Effector memory CD4-positive, alpha-beta T cell (primary cell): ENCODE measurements around the gene RALGPS2.

ENCODE experiments used
- DNase-seq, 3 donors: peaks; one replicate each; pipeline ENCODE4 v3.0.0-alpha.2; 2020
- H3K27ac ChIP-seq: 2 replicates; pipeline ENCODE4 v1.7.0; 2013; ENCODE audit warnings: mild to moderate bottlenecking, low read length, moderate library complexity; ENCODE audit not compliant: insufficient read depth, poor library complexity, severe bottlenecking
- H3K27me3 ChIP-seq: replicated peaks from 2 replicates; pipeline ENCODE4 v1.7.0; 2013; ENCODE audit warnings: mild to moderate bottlenecking, low read length; ENCODE audit not compliant: insufficient read depth, control insufficient read depth, poor library complexity, severe bottlenecking
- H3K36me3 ChIP-seq: 2 replicates; pipeline ENCODE4 v1.7.0; 2013; ENCODE audit warnings: mild to moderate bottlenecking, low read length, moderate library complexity; ENCODE audit not compliant: control insufficient read depth, insufficient read depth
- H3K4me1 ChIP-seq: 2 replicates; pipeline ENCODE4 v1.7.0; 2013; ENCODE audit warnings: low read length, mild to moderate bottlenecking; ENCODE audit not compliant: control insufficient read depth, insufficient read depth, poor library complexity, severe bottlenecking
- H3K4me3 ChIP-seq: 2 replicates; pipeline ENCODE4 v1.7.0; 2013; ENCODE audit warnings: low read length, low read depth, mild to moderate bottlenecking; ENCODE audit not compliant: insufficient read depth, poor library complexity, severe bottlenecking
- H3K9me3 ChIP-seq: 2 replicates; pipeline ENCODE4 v1.7.0; 2013; ENCODE audit warnings: mild to moderate bottlenecking, low read length, moderate library complexity; ENCODE audit not compliant: control insufficient read depth

The RALGPS2 gene

DNA sequence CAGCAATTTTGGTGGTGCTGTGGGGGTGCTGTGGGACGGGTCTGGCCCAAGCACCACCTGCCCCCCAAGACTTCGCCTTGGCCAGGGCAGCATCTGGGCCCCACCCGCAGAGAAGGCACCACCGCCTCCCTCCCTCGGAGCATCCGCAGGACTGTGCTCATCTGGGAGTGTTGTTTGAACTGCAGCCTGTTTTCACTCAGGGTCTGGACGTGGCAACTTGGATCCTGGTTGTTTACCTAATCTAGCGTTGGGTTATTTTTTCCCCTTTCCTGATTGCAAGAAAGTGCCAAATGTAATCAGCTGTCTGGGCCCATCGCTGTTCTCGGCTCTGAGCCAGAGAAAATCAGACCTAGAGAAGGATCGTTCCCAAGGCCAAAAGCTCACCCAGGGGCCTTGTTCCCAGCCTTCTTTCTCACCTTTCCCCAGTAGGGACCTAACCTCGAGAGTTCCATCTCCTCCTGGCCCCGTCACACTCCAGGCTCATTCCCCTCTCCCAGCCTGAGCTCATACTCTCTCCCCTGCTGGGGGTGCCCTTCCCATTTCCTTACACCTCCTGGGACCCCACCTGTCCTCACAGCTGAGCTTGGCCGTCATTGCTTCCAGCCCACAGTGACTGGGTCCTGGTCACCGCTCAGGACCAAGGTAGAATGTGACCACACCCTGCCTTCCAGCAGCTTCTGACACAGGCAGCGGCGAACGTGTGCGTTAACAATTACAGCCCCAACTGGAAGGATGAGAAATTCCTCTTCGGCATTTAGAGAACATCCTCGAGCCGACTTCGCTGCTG, 228.7 kb downstream of the RALGPS2 start:
- no peak overlapping the region for H3K27ac ChIP-seq
- no peaks in the 10 kb centered on the region for H3K27me3 ChIP-seq
- H3K4me3 ChIP-seq, result no peak overlapping the region
- H3K36me3 ChIP-seq, result no peaks in the 10 kb centered on the region
- no peak for DNase-seq
- no peaks in the 10 kb centered on the region for H3K4me1 ChIP-seq
- no peaks in the 10 kb centered on the region for H3K9me3 ChIP-seq

DNA sequence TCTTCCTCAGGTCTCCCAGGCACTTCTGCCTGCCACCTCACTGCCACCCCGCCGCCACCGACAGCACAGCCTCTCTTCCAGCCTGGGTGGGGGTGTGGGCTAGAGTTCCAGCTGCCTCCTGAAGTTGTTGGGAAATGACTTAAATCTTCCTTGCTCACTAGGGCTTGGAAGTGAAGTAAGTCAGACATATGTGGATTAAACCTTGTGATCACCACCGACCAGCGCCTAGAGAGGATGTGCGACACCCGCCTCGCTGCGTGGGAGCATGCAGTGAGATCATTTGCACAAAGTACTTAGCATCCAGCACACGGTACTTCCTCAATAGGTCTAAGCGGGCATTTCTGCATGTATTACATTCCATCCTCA, 229.3 kb downstream of the RALGPS2 start:
- Histone ChIP-seq H3K36me3 (no peaks in the 10 kb centered on the region), H3K4me1 (no peaks in the 10 kb centered on the region), H3K27me3 (no peaks in the 10 kb centered on the region), H3K4me3 (no peak overlapping the region), H3K9me3 (no peaks in the 10 kb centered on the region), H3K27ac (no peak overlapping the region)
- DNase-seq, result no peak

DNA sequence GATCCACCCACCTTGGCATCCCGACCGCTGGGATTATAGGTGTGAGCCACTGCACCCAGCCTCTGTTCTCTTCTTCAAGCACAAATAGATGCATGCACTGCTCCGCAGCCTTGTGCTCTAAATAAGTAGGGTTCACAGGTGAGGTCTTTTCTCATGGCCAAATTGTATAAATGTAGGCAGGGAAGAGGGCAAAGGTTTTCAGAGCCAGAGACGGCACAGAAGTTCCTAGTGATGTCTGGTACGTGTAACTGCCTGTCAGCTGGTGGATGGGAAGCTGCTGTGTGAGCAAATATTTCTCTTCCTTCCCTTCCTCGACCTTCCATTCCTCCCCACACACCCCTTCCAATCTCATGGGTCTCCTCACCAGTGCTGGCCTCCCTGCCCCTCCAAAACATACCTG, 229.9 kb downstream of the RALGPS2 start:
- Histone ChIP-seq H3K4me3 (no peak overlapping the region), H3K27me3 (no peaks in the 10 kb centered on the region), H3K27ac (no peak overlapping the region), H3K4me1 (no peaks in the 10 kb centered on the region), H3K9me3 (no peaks in the 10 kb centered on the region), H3K36me3 (no peaks in the 10 kb centered on the region)
- no peak for DNase-seq

DNA sequence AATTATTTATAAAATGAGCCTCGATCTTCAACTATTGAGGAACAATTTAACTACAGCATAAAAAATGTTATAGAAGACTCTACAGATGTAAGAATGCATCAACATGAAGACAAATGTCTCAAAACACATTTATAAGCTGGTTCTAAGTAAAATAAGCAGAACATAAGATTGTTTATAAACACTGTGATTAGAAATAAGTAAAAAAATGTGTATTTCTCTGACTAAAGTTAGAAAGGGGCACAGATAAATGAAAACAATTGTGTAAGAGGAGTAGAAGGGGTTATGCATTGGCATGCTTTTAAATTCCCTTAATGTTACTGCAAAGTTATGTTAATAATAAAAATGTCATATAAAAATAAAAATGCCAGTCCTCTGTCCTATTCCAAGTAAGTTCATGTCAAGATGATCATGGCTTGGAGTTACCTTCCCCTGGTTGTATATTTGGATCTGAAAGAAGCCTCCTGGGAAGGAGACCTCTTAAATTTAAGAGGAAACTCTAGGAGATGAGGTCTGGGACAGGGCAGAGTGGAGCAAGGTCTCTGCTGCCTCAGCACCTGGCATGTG, 230.4 kb downstream of the RALGPS2 start:
- Histone ChIP-seq H3K4me1 (no peaks in the 10 kb centered on the region), H3K9me3 (no peaks in the 10 kb centered on the region), H3K36me3 (no peaks in the 10 kb centered on the region), H3K27ac (no peak overlapping the region), H3K4me3 (no peak overlapping the region), H3K27me3 (no peaks in the 10 kb centered on the region)
- no peak for DNase-seq

DNA sequence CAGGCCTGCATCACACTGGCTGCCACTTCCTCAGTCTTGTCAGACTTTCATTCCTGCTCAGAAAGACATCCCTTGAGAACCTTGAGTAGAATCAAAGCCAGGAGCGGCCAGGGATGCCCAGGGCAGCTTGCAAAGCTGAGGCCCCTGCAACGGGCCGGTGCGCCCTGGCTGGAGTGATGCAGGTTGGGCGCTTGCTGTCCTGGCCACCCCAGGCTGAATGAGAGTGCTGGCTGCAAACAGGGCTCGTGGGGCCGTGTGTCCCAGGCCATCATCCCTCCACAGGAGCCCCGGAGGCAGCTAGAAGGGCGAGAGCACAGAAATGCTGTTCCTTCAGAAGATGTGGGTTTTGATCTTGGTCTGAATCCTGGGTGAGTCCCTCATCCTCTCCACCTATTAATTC, 233.4 kb downstream of the RALGPS2 start:
- Histone ChIP-seq H3K9me3 (no peaks in the 10 kb centered on the region), H3K4me1 (no peaks in the 10 kb centered on the region), H3K27ac (no peak overlapping the region), H3K27me3 (no peaks in the 10 kb centered on the region), H3K36me3 (no peaks in the 10 kb centered on the region), H3K4me3 (no peak overlapping the region)
- DNase-seq, result no peak

DNA sequence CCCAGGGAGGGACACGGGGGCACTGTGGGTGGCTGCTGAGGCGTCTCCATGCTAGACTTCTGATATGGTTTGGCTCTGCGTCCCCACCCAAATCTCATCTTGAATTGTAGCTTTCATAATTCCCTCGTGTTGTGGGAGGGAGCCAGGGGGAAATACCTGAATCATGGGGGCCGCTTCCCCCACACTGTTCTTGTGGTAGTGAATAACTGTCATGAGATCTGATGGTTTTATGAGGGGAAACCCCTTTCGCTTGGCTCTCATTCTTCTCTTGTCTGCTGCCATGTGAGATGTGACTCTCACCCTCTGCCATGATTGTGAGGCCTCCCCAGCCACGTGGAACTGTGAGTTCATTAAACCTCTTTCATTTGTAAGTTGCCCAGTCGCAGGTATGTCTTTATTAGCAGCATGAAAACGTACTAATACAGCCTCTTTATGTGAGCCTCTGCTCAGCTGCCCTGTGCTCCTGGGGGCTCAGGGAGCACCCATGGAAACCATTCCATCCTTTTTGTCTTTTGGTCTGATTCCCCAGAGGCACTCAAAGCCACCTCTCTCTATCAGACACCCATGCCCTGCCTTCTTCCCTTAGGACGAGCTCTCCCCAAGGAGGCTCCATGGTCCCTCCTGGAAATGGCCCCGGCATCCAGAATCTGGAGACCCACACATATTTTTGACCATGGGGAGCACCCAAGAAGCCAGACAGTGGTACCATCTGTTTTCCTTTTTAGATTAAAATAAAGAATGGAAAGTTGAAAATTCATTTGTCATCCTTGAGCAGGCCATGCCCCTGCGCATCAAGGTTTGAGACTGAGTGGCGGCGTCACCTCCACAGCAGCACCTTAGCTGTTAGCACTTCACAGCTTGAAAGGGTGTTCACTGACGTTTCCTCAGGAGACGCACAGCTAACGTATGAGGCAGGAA, 234.8 kb downstream of the RALGPS2 start:
- Histone ChIP-seq H3K27ac (no peak overlapping the region), H3K9me3 (no peaks in the 10 kb centered on the region), H3K4me3 (no peak overlapping the region), H3K36me3 (no peaks in the 10 kb centered on the region), H3K4me1 (no peaks in the 10 kb centered on the region), H3K27me3 (no peaks in the 10 kb centered on the region)
- DNase-seq, result no peak

DNA sequence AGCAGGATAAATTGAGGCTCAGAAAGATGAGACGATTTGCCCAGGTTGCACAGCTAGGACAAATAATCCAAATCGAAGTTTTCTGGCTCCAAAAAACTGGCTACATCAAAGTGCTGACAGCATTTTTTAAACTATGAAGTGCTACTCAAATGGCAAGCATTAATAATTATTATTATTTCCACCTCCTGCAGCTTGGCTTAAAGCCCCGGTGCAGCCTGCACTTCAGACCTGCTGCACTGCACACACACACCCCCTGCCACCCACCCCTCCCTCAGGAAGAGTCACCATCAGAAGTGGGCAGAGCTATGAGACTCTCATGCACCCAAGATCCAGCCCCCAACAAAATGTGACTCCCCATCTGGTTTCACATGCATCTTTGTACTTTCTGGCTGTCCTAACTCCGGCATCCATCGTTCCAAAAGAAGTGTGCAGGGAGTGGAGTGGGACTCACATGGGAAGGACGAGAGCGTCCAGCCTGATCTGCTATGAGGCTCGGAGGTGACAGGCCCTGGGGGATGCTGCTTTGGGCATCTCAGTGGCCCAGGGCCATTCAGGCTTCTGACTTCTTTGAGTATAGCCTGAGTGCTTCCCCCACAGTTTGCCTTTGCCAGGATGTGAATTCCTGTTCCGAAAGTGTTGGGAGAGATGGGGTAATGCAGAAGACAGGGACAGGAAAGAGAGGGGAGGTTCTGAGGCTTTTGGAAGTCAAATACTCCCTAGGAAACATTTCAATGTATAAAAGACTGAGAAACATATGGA, 235.6 kb downstream of the RALGPS2 start:
- Histone ChIP-seq H3K36me3 (no peaks in the 10 kb centered on the region), H3K9me3 (no peaks in the 10 kb centered on the region), H3K27ac (no peak overlapping the region), H3K27me3 (no peaks in the 10 kb centered on the region), H3K4me1 (no peaks in the 10 kb centered on the region), H3K4me3 (no peak overlapping the region)
- DNase-seq, result no peak

DNA sequence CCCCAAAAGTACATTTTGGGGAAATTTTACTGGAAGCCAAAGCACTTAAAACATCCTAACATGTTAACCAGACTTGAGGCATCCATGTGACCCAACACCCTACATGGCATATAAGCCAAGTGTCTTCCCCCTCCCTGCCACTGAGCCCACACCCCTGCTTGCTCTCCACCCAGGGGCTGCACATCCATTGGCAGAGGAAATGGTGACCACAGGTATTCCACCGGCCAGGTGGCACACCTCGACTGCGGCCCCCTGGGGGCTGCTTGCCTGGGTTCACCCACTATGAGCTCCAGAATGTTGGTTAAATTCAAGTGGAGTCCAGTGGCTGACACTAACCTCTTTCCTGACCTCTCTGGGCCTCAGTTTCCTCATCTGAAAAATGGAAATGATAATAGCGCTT, 236.3 kb downstream of the RALGPS2 start:
- Histone ChIP-seq H3K4me1 (no peaks in the 10 kb centered on the region), H3K9me3 (no peaks in the 10 kb centered on the region), H3K27me3 (no peaks in the 10 kb centered on the region), H3K4me3 (no peak overlapping the region), H3K27ac (no peak overlapping the region), H3K36me3 (no peaks in the 10 kb centered on the region)
- DNase-seq, result no peak

DNA sequence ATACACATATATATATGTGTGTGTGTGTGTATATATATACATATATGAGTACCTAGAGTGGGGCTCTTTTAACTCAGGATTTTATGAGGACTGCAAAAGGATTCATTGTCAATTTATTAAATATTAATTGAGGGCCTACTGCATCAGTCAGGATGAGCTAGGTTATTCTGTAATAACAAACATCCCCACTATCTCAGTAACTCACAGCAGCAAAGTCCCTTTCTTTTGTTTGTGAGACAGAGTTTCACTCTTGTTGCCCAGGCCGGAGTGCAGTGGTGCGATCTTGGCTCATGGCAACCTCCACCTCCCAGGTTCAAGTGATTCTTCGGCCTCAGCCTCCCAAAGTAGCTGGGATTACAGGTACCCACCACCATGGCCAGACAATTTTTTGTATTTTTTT, 236.8 kb downstream of the RALGPS2 start:
- DNase-seq, result no peak
- Histone ChIP-seq H3K36me3 (no peaks in the 10 kb centered on the region), H3K27me3 (no peaks in the 10 kb centered on the region), H3K27ac (no peak overlapping the region), H3K4me1 (no peaks in the 10 kb centered on the region), H3K4me3 (no peak overlapping the region), H3K9me3 (no peaks in the 10 kb centered on the region)
